Adrenal gland (tissue), 5 donors: ENCODE measurements around the gene WDR49.

ENCODE experiments used
- POLR2A ChIP-seq, 2 donors: fragments of 450-650 bp; IDR thresholded peaks; one replicate each; pipeline ENCODE4 v1.6.1; 2017; ENCODE audit warnings: antibody characterized with exemption in 2 of 2, mild to moderate bottlenecking in 2 of 2, moderate library complexity in 1 of 2
- TF ChIP-seq, protein P1 (sequence below), 6 experiments: fragments of 450-650 bp in 4 of 6; fragments of 200-600 bp in 2 of 6; sonication (generic) in 1 of 6; IDR thresholded peaks; 1 replicate in 5 of 6; 2 replicates in 1 of 6; pipeline versions ENCODE4 v1.5.1 to v1.8.0; 2016 to 2021; ENCODE audit warnings: antibody characterized with exemption in 6 of 6, mild to moderate bottlenecking in 2 of 6, moderate library complexity in 1 of 6
- donor health status: DM: no; HTN: no; CAD: no.

DNA sequence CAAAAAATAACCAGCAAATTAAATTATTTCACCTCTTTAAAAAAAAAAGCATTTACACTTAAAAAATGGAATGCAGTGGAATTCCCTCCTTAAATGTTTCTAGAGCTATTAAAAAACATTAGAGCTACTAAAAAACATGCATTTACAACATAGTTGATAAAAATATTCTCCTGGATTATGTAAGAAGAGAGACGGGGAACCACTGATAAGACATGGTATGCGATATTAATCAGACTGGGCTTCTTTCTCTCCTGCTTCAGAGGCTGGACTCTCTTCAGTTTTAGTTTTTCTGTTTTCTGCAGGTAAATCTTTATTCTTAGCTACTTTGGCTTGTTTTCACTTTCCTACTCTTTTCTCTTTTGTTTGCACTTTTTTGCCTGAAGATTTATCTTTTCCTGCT, 40.4 kb upstream of the WDR49 start:
- TF ChIP-seq, protein P1, sequence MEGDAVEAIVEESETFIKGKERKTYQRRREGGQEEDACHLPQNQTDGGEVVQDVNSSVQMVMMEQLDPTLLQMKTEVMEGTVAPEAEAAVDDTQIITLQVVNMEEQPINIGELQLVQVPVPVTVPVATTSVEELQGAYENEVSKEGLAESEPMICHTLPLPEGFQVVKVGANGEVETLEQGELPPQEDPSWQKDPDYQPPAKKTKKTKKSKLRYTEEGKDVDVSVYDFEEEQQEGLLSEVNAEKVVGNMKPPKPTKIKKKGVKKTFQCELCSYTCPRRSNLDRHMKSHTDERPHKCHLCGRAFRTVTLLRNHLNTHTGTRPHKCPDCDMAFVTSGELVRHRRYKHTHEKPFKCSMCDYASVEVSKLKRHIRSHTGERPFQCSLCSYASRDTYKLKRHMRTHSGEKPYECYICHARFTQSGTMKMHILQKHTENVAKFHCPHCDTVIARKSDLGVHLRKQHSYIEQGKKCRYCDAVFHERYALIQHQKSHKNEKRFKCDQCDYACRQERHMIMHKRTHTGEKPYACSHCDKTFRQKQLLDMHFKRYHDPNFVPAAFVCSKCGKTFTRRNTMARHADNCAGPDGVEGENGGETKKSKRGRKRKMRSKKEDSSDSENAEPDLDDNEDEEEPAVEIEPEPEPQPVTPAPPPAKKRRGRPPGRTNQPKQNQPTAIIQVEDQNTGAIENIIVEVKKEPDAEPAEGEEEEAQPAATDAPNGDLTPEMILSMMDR (IDR thresholded peaks at IDR 0.05): no peak
- TF ChIP-seq POLR2A (IDR thresholded peaks at IDR 0.05): no peak
